CMK (cell line): Measurements from ENCODE around the gene PI4K2A.
A peak's percentile ranks its signal among the peaks of the same experiment; 100 is the strongest.
"Not testable (repeated sequence)": the region's sequence is repeated elsewhere in the genome, so short reads cannot be mapped to it uniquely, and the experiment has no call there.

ENCODE experiments used
- DNase-seq: peaks from one replicate; pipeline ENCODE4 v3.0.0-alpha.2; 2010; ENCODE audit warnings: low read depth

Gene PI4K2A

DNA sequence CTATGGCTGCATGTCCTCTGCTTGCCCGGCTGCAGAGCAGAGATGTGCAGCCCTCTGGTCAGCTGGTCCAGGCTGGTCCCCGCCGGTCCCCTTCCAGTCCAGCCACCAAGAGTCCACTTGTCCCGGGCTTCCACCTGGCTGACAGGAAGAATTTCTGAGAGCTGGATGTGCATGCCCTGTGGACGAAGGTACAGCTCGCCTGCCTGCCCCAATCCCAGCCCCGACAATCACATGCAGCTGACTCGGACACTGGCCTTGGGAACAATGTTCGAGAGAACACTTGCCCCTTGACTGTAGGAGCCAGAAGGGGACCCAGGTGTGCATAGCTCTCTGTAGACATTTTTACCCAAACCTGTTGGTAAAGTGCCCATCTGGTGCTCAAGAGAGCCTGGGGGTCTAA, 34.8 kb downstream of the PI4K2A start:
- DNase-seq: no peak

GRCh38 chr10:97676770-97677581, 36.5 kb downstream of the PI4K2A start:
- DNase-seq: no peak

DNA sequence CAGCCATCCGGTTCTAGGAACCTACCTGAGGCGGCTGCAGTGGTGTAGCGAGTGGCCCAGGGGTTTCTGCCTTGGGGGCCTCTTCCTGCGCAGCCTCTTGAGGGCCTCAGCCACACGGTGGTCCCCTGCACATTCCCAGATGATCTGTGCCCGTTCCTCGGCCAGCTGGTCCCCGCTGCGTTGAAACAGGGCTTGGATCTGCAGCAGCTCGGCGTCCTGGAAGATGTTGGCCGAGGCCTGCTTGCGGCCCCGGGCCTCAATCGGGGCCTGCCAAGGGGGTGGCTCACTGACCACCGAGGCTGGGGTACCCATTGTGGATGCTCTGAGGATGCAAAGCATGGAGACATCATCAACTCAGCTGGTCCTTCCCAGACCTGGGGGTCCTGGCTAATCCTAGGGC, 39.1 kb downstream of the PI4K2A start:
- DNase-seq: no peak

GRCh38 chr10:97682042-97682441, 41.6 kb downstream of the PI4K2A start:
- no peak for DNase-seq

DNA sequence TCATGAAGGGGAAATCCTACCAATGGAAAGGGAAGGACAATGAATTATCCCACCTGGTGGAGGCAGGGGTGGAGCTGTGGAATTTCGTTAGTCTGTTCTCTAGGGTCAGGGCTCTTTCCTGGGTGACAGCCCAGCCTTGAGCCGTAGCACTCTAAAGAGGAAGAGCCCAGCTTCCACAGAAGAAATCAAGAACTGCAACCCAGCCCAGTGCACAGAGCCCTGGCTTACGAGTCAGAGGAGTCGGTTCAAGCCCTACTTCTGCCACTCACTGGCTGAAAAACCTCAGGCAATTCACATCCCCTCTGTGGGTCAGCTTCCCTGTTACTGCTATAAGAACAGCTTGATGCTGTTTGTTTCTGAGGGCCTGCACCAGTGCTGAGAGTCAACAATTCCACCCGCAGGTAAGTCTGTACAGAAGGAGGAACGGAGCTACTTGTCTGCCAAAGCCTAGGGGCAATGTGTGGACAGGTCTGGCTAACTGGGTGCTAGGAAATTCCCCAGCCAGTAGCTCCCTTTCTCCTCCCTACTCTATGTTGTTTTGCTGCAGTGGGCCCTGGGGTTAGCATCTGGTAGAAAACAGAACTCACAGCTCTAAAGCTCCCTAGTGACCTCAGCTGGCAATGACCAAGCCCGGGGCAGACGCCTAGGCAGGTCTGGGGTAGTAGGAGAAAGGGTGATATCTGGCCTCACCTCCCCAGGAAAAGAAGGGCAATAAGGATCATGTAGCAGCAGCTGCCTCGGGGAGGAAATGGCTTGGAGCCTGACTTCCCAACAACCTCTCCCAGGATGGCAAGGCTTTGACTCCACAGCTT, 43.3 kb downstream of the PI4K2A start:
- DNase-seq: no peak

- not testable (repeated sequence) for DNase-seq
Observed at GRCh38 chr10:97684368-97684713, 43.9 kb downstream of the PI4K2A start.

DNA sequence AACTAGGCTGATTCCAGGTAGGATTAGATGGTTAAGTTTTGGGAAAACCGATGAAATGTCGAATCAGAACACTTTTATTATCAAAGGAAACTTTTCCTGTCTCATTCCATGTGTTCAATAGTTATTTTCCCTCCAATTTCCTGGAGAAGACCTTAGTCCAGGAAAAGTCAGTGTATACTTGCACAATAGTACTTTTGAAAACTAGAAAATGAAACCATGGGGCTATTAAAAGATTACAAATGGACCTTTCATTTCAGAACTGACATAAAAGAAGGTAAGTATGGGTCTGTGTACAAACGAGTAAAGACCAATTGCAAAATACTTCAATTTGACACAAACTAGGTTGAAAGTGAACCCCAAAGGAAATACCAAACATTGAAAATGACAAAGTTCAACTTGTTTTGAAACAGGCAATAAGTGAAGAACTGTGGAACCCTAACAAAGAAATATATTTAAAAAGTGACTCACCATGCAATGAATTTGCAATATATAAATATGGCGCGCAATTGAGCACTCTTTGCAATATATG, 44.5 kb downstream of the PI4K2A start:
- DNase-seq: no peak

GRCh38 chr10:97685395-97685958, 45.0 kb downstream of the PI4K2A start:
- no peak for DNase-seq

- DNase-seq: no peak
Observed at GRCh38 chr10:97686301-97686961, 46.0 kb downstream of the PI4K2A start.

DNA sequence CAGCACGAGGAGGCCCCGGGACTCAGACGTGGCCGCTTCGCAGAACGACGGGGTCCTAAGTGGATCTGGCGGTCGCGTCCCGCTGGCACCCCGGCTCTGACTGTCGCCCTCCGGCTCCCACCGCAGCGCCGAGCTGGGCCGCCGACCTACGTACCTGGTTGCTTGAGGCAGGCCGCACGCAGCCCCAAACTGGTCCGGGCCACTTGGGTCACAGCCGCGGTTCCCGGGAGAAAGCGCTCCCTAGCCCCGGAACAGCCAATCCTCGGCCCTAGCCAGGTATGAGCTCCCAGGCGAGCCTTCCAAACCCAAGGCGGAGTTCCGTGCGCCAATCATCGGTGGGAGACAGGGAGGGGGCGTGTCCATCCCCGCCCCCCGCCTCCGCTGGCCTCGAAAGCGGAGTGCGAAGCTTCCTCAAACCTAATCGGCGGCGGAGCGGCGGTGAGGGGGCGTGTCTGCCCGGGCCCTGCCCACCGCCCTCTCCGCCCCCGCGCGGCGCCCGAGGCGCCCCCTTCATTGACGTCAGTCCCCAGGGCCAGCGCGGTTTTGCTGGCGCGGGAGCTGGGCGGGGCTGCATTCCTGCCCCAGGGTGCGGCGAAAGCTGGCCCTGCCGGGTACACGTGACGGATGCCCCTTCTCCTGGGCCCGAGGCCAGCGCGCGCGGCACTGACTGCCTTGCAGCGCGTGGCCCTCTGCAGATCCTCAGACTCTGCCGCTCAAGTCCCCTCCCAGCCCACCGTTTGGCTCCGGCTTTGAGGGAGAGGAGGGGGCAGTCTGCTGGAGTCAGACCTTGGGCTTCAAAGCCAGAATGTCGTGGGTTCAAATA, 46.7 kb downstream of the PI4K2A start, which contains the start of gene AVPI1:
AVPI1 (minus strand) TSS at position 280 of the 823 bp plus-strand sequence. CDS start 7,336 bp downstream, outside the sequence.
- peak; percentile 98 for DNase-seq

- no peak for DNase-seq
Observed at GRCh38 chr10:97687785-97688781, 47.6 kb downstream of the PI4K2A start.

- DNase-seq: no peak
Observed at GRCh38 chr10:97689559-97690020, 49.1 kb downstream of the PI4K2A start.

- DNase-seq: no peak
Observed at GRCh38 chr10:97690133-97690532, 49.7 kb downstream of the PI4K2A start.

- DNase-seq: not testable (repeated sequence)
Observed at GRCh38 chr10:97698072-97698655, 57.7 kb downstream of the PI4K2A start.

DNA sequence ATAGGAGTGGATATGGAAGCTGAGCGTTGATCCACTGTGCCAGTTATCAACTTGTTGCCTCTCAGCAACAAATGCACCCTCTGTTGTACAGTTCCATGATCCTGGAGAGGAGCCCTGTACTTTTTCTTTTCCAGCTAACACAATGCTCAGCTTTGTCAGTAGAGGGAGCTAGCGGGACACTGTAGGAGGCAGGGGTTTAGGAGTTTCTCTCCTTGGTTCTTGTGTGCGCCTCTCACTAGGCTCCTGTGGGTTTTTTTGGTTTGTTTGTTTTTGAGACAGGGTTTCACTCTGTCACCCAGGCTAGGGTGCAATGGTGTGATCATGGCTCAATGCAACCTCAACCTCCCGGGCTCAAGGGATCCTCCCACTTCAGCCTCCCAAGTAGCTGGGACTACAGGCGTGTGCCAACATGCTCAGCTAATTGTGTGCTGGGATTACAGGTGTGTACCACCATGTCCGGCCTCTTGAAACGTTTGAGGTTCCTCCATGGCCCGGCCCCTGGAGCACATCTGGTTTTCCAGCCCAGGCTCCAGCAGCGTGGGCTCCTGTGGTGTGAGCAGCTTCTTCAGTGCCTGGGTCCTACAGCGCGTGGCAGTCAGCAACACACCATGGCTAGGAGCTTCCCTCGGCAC, 61.1 kb downstream of the PI4K2A start:
- DNase-seq: no peak

GRCh38 chr10:97703398-97704067, 63.1 kb downstream of the PI4K2A start:
- no peak for DNase-seq

- DNase-seq: no peak
Observed at GRCh38 chr10:97704341-97704740, 63.9 kb downstream of the PI4K2A start.

GRCh38 chr10:97705006-97705670, 64.7 kb downstream of the PI4K2A start:
- DNase-seq: no peak
